ENCODE data around the gene TSGA10IP.

DNA sequence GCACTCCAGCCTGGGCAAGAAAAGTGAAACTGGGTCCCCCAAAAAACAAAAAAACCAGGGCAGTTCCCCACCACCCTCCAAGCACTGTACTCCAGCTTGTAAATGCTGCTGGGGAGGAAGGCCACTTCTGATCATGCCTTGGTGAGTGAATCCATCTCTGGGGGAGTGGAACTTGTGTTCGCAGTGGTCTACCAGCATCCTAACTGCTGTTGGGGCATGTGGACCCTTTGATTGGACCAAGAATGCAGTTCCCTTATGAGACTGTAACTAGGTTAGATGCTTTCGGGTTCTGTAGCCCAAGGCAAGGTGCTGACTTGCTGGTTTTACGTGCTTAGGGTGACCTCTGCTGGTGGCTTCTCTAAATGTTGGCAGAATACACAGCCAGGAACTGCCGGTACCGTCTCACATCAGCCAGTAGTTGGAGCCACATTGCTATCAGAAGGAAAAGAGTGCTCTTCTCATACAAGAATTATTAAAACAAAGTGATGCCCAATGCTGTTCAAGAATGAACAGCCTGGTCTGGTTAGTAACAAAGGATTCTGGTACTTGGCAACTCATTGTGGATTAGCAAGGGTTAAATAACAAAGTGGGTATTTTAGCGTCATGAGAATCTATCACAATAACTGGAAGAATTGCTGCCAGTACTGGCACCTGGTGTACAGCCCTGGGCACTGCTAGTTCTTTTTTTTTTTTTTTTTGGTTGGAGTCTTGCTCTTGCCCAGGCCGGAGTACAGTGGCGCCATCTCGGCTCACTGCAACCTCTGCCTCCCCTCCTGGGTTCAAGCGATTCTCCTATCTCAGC, 43.7 kb downstream of the TSGA10IP start:
- TF ChIP-seq POLR2A (IDR thresholded peaks at IDR 0.05; ENCODE audit: low read length) (no peak), GATA1 (IDR thresholded peaks at IDR 0.05; ENCODE audit: low read depth, low read length) (no peak)
